Large intestine (tissue), 1 donor: ENCODE measurements around the gene PRRG4. TPM values are rescaled to one million over a fixed set of nuclear protein-coding genes. Genes with fewer than 3 reads are reported as not detected.

Experiments used
- polyA plus RNA-seq: library from polyadenylated mRNA; unstranded; fragments of 120-200 nt; gene quantifications from one replicate; pipeline ENCODE4 v1.2.1, GENCODE V29; 2013

The PRRG4 gene
- polyA plus RNA-seq, 1 donor: 9.3 TPM

Other genes with a start within 250 kb of the PRRG4 start
- 378 TPM for gene EIF3M, start 246.1 kb upstream of the PRRG4 start, polyA plus RNA-seq
- gene CCDC73, start 35.3 kb upstream of the PRRG4 start, polyA plus RNA-seq: 0.10 TPM
- 19.5 TPM for gene QSER1, start 62.9 kb downstream of the PRRG4 start, polyA plus RNA-seq
- 58.3 TPM for gene DEPDC7, start 186.0 kb downstream of the PRRG4 start, polyA plus RNA-seq
- gene TCP11L1, start 209.6 kb downstream of the PRRG4 start, polyA plus RNA-seq: 10.5 TPM